KMS-11 (cell line): ENCODE data around the gene TTC19.

ENCODE experiments used
- H2AFZ ChIP-seq: fragments of 200-600 bp; sonication (generic); 2 replicates; pipeline ENCODE4 v1.6.1; 2016; ENCODE audit warnings: antibody characterized with exemption, mixed run types, low read depth
- H3K27ac ChIP-seq: fragments of 200-600 bp; sonication (generic); 2 replicates; pipeline ENCODE4 v1.6.1; 2016; ENCODE audit warnings: mild to moderate bottlenecking, mixed run types
- H3K27me3 ChIP-seq: fragments of 200-600 bp; sonication (generic); 2 replicates; pipeline ENCODE4 v1.6.1; 2017; ENCODE audit warnings: mild to moderate bottlenecking, low read depth, mixed run types, moderate library complexity; ENCODE audit not compliant: insufficient read depth
- H3K36me3 ChIP-seq: fragments of 200-600 bp; sonication (generic); 2 replicates; pipeline ENCODE4 v1.6.1; 2017; ENCODE audit warnings: mild to moderate bottlenecking, mixed run types; ENCODE audit not compliant: insufficient read depth
- H3K4me1 ChIP-seq: fragments of 200-600 bp; sonication (generic); 2 replicates; pipeline ENCODE4 v1.6.1; 2016; ENCODE audit warnings: mild to moderate bottlenecking, low read depth, mixed run types; ENCODE audit not compliant: poor library complexity, severe bottlenecking
- H3K4me2 ChIP-seq: fragments of 200-600 bp; sonication (generic); 2 replicates; pipeline ENCODE4 v1.7.0; 2016; ENCODE audit warnings: mild to moderate bottlenecking, mixed run types
- H3K4me3 ChIP-seq: fragments of 200-600 bp; sonication (generic); IDR thresholded peaks from 2 replicates; pipeline ENCODE4 v1.6.1; 2017; ENCODE audit warnings: low read depth, low read length, mixed read lengths; ENCODE audit not compliant: insufficient read depth
- H3K79me2 ChIP-seq: fragments of 200-600 bp; sonication (generic); 2 replicates; pipeline ENCODE4 v1.6.1; 2016; ENCODE audit warnings: low read depth, mixed run types; ENCODE audit not compliant: insufficient read depth
- H3K9ac ChIP-seq: fragments of 200-600 bp; sonication (generic); 2 replicates; pipeline ENCODE4 v1.6.1; 2016; ENCODE audit warnings: mild to moderate bottlenecking, mixed run types
- H4K20me1 ChIP-seq: fragments of 200-600 bp; sonication (generic); 2 replicates; pipeline ENCODE4 v1.6.1; 2016; ENCODE audit warnings: mild to moderate bottlenecking, mixed run types; ENCODE audit not compliant: insufficient read depth
- TF ChIP-seq, protein P1 (sequence below): fragments of 200-600 bp; sonication (generic); conservative IDR thresholded peaks from 2 replicates; pipeline ENCODE4 v1.6.1; 2017; ENCODE audit warnings: low read depth, mild to moderate bottlenecking, antibody characterized with exemption, low read length, moderate library complexity, mixed read lengths

The TTC19 gene

DNA sequence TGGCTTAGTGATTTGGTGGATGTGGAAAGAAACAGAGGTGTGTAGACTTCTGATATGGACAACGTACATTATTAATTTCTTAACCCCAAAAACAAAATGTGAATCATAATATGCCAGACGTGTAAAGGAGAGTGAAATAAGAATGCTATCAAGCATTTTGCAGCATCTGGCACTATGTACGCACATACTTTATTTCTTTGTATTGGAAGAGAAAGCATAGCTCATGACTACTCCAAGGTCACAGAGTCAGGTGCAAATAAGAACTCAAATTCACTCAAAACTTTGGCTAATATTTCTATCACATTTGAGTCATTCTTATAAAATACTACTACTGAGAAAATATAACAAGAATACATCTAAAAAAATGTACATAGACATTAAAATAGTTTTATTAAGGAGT, 74.8 kb downstream of the TTC19 start:
- TF ChIP-seq, protein P1, sequence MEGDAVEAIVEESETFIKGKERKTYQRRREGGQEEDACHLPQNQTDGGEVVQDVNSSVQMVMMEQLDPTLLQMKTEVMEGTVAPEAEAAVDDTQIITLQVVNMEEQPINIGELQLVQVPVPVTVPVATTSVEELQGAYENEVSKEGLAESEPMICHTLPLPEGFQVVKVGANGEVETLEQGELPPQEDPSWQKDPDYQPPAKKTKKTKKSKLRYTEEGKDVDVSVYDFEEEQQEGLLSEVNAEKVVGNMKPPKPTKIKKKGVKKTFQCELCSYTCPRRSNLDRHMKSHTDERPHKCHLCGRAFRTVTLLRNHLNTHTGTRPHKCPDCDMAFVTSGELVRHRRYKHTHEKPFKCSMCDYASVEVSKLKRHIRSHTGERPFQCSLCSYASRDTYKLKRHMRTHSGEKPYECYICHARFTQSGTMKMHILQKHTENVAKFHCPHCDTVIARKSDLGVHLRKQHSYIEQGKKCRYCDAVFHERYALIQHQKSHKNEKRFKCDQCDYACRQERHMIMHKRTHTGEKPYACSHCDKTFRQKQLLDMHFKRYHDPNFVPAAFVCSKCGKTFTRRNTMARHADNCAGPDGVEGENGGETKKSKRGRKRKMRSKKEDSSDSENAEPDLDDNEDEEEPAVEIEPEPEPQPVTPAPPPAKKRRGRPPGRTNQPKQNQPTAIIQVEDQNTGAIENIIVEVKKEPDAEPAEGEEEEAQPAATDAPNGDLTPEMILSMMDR = no peak

DNA sequence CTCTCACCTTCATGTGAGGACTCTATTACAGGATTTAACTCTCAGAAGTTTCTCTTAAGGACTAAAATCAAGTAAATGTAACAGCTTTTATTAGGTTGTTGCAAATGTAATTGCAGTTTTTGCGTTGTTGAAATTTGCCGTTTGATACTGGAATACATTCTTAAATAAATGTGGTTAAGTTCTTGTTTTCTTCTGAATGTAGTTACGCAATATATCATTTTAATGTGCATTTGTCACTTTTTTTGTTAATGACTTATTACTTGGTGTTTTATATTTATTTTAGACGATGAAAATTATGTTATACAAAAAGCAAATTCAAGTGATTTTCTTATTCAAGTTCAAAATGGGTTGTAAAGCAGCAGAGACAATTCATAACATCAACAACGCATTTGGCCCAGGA, 76.3 kb downstream of the TTC19 start:
- no peaks in the 10 kb centered on the region for H3K79me2 ChIP-seq

More for the DNA sequence above, 74.8 kb downstream of the TTC19 start:
- H3K4me1 ChIP-seq = no peaks in the 10 kb centered on the region
- no peaks in the 10 kb centered on the region for H3K79me2 ChIP-seq
- H3K27me3 ChIP-seq = no peaks in the 10 kb centered on the region
- H3K36me3 ChIP-seq = no peaks in the 10 kb centered on the region
- no peak overlapping the region for H3K9ac ChIP-seq
- no peak overlapping the region for H3K27ac ChIP-seq
- no peak overlapping the region for H3K4me3 ChIP-seq
- H3K4me2 ChIP-seq = no peak overlapping the region
- no peak overlapping the region for H2AFZ ChIP-seq
- H4K20me1 ChIP-seq = no peaks in the 10 kb centered on the region

More for the DNA sequence above, 76.3 kb downstream of the TTC19 start:
- Histone ChIP-seq H3K27me3 (no peaks in the 10 kb centered on the region), H3K9ac (no peak overlapping the region), H3K4me3 (no peak overlapping the region), H2AFZ (no peak overlapping the region), H3K27ac (no peak overlapping the region), H4K20me1 (no peaks in the 10 kb centered on the region), H3K36me3 (no peaks in the 10 kb centered on the region), H3K4me1 (no peaks in the 10 kb centered on the region), H3K4me2 (no peak overlapping the region)
- TF ChIP-seq, protein P1 = no peak
